GM18873 (cell line): Measurements from ENCODE around the gene HPS4.
"Not testable (repeated sequence)": the region's sequence is repeated elsewhere in the genome, so short reads cannot be mapped to it uniquely, and the experiment has no call there.

ENCODE experiments used
- ATAC-seq: cut with Tn5 transposase; IDR thresholded peaks from one replicate; pipeline ENCODE4 v1.9.1; 2021; ENCODE audit warnings: mild to moderate bottlenecking, moderate library complexity, moderate number of reproducible peaks; ENCODE audit not compliant: unreplicated experiment, low FRiP score

HPS4 gene

DNA sequence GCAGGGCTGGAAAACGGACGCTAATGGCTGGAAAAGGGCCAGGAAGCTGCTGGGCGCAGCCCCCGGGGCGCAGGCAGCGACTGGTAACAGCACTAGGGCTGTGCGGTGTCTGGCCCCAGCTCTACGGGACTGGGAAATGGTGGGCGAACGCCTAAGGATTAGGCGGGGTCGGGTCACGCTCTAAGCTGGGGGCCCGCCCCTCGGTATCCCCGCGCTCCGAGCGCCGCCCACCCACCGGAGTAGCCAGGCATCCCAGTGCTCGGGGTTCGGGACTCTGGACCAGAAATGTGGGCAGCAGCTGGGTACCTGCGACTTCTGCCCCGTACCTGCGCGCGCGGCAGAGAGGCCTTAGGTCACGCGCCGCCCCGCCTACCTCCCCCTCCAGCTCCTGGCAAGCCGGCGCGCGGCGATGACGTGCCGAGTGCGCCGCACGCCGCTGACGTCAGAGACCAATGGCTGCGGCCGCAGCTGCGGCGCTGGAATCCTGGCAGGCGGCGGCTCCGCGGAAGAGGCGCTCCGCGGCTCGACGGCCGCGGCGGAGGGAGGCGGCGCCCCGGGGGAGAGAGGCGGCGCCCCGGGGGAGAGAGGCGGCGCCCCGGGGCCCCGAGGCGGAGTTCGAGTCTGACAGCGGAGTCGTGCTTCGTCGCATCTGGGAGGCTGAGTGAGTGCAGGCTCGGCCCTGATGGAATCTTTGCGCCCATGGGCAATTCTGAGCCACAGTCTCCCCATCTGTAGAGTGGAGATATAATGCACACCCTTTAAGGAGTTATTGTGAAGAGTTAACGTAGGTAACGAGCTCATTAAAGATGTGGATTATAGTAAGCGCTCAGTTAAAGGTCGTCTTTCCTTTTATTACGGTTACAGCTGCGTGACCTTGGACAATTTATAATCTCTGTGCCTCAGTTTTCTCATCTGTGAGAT is at the start of gene HPS4, which contains the start of gene SRRD:
Gene HPS4 (minus strand): TSS at position 345 of the 921 bp plus-strand sequence. CDS start 2,021 bp downstream, outside the sequence.
Gene SRRD (plus strand): TSS at position 439 of the 921 bp plus-strand sequence. CDS start 14 bp downstream, at position 453.
- ATAC-seq = peak; percentile 51

DNA sequence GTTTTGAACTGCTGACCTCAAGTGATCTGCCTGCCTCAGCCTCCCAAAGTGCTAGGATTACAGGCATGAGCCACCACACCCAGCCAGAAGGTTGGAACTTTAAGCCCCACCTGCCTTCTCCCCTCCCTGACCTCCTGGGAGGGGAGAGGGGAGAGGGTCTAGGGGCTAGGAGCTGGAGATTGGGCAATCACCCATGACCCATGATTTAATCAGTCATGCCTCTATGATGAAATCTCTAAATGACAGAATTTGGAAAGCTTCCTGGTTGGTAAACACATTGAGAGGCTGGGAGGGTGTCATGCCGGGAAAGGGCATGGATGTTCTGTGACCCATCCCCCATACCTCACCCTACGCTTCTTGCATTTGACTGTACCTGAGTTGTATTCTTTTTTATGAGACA is 45.8 kb upstream of the HPS4 start:
- no peak for ATAC-seq

GRCh38 chr22:26528518-26528917 is 44.9 kb upstream of the HPS4 start:
- ATAC-seq = not testable (repeated sequence)

DNA sequence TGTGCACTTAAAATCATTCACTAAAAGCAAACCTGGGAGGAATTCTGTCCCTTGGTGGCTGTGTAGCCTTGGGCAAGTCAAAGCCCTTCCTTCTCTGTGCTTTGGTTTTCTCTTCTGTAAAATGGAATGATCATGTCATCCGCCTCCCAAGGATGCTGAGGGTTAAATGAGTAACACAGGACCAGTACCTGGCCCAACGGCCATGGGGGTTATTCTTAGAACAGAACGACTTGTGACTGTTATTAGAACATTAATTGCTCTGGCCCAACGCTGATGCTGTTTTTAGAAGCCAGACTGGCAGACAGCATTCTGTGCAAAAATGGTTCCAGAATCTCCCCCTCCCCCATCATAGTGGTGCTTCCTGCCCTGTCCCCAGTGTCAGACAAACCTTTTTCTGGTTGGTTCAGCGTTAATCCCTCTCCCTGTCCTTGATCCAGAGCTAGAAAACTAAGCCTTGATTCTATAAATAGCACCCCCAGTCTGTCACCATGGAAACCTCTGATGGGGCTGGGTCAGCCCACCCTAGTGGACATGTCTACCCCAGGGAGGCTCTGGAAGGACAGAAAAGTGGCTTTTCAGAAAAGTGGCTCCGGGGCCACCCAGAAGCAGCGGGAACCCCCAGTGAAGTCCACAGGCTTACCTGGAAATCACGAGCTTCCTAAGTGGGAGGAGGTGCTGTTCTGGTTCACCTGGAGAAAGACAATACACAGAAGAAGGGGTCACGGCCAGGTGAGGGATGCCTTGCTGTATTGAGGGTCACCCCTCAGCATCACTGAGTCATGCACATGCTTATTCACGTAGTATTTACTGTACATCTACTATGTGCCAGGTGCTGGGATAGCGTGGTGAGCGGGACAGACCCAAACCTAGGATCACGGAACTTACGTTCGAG is 44.2 kb upstream of the HPS4 start:
- no peak for ATAC-seq

- ATAC-seq = no peak
Observed at GRCh38 chr22:26527167-26527566, 43.6 kb upstream of the HPS4 start.

- ATAC-seq = no peak
Observed at GRCh38 chr22:26525946-26526564, 42.5 kb upstream of the HPS4 start.

DNA sequence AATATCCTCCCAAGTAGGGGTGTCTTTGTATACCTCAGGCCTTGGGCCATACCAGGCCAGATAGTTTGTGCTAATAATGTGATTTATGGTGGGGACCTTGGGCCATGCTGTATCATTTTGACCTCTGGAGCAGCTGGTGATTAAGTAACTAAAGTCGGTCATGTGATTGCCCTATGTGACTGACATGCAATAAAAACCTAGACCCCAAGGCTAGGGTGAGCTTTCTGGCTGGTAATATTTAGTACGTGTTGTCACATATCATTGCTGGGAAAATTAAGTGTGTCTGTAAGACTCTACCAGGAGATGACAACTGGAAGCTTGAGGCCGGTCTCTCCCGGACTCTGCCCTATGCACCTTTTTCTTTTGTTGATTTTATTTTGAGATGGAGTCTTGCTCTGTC is 41.3 kb upstream of the HPS4 start:
- no peak for ATAC-seq

DNA sequence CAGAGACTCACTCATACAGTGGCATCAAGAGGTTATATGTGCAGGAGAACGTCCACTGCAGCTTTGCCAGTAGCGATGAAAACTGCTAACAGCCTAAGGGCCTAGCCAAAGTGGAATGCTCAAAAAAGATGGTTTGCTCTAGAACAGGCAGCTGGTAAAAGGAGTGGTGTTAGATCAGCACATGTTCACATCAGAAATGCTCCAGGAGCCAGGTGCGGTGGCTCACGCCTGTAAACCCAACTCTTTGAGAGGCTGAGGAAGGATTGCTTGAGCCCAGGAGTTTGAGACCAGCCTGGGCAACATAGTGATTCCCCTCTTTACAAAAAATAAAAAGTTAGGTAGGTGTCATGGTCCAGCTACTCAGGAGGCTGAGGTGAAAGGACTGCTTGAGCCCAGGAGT is 39.0 kb upstream of the HPS4 start:
- ATAC-seq = no peak

- ATAC-seq = no peak
Observed at GRCh38 chr22:26522012-26522411, 38.4 kb upstream of the HPS4 start.

- ATAC-seq = no peak
Observed at GRCh38 chr22:26517429-26517828, 33.8 kb upstream of the HPS4 start.

DNA sequence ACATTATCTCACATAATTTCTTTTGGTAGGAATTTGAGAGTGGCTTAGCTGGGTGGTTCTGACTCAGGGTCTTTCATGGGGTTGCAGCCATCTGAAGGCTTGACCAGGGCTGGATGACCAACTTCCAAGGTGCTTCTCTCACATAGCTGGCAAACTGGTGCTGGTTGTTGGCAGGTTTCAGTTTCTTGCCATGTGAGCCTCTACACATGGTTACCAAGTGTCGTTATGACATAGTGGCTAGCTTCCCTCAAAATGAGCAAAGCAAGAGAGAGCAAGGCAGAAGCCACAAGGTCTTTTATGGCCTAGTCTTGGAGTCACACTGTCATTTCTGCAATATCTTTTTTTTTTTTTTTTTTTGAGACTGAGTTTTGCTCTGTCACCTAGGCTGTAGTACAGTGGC is 32.9 kb upstream of the HPS4 start:
- ATAC-seq = no peak

DNA sequence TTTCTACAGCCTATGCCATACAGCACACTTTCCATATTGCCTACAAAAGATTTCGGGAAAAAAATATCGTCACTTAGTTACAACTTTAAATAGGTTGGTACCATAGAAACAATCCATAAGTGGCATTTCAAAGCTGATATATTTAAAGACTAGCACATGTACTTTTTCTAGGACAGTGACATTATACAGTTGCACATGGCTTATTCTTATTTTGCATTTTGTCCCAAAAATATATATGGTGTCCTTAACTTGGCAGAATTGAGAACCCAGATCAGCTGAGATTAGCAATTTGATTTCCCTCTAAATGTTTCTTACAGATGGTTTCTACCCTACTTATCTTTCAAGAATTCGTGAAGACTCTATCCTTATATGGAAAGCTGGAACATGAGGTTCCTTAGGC is 32.3 kb upstream of the HPS4 start:
- ATAC-seq = no peak

- no peak for ATAC-seq
Observed at GRCh38 chr22:26514419-26515161, 31.0 kb upstream of the HPS4 start.

- no peak for ATAC-seq
Observed at GRCh38 chr22:26513838-26514237, 30.3 kb upstream of the HPS4 start.

- ATAC-seq = peak; percentile 85
Observed at GRCh38 chr22:26512149-26512793, 28.7 kb upstream of the HPS4 start, which contains the start of gene TFIP11. TFIP11 (minus strand) TSS chr22:26512473; CDS start chr22:26510272, 2,201 bp downstream.

- ATAC-seq = no peak
Observed at GRCh38 chr22:26508148-26508547, 24.6 kb upstream of the HPS4 start.

GRCh38 chr22:26503758-26504157 is 20.2 kb upstream of the HPS4 start:
- ATAC-seq = no peak

DNA sequence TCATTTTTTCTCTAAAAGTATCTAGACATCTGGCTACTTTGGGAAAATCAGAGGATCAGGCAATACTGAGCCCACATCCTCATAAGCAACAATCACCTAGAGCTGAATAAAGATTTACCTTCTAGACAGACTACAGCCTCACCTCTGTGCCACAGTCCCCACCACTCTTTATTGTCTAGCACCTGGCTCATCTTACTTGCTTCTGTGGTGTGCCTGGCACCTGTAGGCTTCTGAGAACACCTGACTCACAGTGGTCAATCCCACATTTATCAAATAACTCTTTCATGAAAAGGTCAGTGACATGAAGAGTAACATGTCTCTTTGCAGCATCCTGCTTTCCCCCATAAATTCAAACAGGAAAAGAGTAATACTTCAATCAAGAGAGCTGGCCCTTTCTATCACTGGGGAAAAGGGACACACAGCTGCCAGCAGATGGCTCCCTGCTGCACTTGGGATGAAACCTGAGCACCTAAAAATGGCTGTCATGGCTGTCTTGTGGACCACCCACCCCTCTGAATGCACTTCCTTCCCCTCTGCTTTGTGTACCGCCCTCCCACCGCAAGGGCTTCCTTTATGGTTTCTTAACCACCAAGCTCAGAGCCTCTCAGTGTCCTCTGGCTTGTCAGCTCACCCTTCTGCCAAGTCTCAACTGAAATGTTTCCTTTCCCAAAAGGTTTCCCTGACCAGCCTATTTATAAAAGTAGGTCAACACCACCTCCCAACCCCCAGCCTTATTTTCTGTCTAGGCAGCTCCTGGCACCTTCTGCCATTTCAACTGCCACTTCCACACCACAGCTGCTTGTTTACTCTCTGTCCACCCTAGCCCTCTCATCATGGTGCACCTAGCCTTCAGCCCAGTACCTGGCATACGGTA is 19.3 kb upstream of the HPS4 start:
- ATAC-seq = no peak
